Renal pelvis (tissue), 4 donors: ENCODE results near the gene ITGA8. TPM values are rescaled to one million over a fixed set of nuclear protein-coding genes. Genes with fewer than 3 reads are reported as not detected.
A peak's percentile ranks its signal among the peaks of the same experiment; 100 is the strongest.
"Not testable (repeated sequence)": the region's sequence is repeated elsewhere in the genome, so short reads cannot be mapped to it uniquely, and the experiment has no call there.

Source experiments
- DNase-seq: peaks from one replicate; pipeline ENCODE4 v3.0.0-alpha.2; 2013
- polyA plus RNA-seq, 3 donors: library from polyadenylated mRNA; unstranded; fragments of 120-200 nt; gene quantifications; one replicate each; pipeline ENCODE4 v1.2.1, GENCODE V29; 2013; ENCODE audit not compliant: insufficient read length in 3 of 3

Gene ITGA8
- polyA plus RNA-seq, 3 donors: 27.8 to 46.1 (median 39.0) TPM

DNA sequence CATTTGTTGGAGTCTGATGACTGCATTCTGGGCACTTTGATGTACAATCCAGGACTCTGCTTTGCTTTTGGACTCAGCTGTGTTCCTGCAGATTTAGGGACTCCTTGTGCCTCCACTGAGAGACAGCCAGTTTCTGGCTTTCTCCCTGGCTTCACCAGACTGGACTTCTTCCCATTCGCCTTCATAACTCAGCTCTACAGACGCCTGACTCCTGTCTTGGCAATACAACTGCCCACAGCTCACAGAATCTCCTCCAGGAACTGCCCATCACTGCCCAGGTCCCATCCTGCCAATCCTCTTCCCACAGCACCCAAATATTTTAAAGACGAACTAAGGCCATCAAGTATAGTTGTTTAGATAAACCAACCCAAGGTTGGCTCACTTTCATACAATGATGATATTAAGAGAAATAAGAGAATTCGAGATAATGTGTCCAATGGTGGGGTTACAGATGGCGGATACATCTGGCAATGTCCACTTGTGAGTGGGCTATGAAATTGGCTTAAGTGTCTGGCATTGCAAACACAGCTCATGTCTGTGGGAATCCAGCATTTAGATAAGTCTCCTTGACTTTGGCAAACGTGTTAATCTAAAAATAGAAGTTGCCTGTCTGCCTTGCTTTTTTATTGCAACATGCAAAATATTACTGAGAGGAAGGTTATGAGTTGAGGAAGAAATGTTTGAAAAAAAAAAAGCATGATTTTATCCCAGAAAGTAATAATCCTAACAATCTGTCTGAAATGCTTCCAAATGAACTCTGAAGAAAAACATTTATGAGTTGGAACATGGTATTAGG lies 95.1 kb downstream of the ITGA8 start:
- no peak for DNase-seq

DNA sequence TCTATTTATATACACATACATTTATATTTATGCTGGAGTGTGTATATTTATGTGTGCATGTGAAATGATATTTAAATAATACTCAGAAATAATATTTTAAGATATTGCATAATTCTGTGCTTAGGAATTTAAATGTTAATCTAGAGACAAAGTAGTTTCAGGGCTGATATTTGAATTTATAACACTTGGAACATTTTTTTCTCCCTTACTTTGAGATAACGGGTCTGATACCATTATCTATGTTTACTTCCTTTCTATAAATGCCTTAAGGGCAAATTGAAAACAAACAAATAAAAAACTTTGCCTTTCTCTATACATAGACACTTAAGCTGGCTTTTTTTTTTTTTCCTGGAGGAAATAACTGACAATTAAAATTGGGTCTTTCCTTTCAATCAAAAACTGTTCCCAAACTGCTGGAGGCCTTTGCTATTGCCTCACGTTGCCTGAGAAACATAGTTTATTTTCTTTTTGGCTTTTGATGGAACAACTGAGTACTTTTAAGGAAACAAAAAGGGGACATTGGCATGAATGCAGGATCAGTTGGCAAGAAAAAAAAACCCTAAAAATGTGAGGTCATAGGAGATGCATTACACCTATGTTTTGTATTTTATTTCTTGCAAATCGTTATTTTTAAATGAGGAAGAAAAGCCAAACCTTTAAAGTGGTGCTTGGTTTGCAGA lies 98.7 kb downstream of the ITGA8 start:
- DNase-seq: no peak

DNA sequence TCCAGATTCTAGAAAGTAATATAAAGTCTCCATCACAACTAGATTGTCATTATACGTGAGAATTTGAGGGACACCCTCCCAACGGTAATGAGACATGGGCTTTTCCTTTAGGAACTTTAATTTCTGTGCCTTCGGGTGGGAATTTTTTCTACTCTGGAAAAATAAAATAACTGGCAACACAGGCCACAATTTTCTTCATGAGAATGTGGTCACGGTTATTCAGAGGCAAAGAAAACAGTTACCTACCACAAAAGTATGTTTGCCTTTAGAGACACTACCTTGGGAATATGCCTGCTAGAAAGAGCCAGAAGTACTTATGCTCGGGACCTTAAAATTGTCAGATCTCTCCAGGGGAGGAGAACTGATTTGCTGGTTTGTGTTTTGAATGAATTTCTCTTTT lies 99.4 kb downstream of the ITGA8 start:
- no peak for DNase-seq

DNA sequence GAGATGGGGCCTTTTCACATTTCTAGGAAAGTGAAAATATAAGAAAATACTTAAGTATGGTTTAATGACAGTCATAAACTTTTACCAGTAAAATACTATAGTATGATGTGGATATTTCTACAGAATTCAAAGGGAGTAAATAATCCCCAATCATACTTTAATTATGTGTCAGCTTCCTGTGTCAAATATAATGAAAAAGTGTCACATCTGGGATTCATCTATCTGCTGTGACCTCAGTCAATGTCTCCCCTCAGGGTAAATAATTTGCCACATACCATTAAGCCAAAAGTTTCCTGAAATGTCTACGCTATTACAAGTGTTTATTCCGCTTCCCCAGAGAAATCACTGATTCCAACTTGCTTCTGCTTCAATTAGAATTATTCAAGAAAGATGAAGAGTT lies 110.5 kb downstream of the ITGA8 start:
- DNase-seq: no peak

DNA sequence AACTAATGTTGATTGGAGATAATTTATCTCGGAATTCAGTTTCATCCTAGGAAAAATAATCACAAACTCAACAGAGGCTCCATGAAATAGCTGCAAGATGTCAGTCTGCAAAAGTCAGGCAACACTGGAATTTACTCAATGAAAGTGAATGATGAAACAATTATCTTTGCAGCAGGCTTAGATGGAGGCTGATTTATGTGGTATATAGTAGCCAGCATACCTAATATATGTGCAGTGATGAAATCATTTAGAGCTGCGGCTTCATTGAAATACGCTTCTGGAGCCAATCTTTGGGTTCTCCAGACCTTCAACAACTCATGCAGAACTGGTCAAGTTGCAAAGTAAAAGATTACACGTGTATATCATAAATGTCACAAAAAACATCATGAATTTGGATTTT lies 113.3 kb downstream of the ITGA8 start:
- DNase-seq: no peak

DNA sequence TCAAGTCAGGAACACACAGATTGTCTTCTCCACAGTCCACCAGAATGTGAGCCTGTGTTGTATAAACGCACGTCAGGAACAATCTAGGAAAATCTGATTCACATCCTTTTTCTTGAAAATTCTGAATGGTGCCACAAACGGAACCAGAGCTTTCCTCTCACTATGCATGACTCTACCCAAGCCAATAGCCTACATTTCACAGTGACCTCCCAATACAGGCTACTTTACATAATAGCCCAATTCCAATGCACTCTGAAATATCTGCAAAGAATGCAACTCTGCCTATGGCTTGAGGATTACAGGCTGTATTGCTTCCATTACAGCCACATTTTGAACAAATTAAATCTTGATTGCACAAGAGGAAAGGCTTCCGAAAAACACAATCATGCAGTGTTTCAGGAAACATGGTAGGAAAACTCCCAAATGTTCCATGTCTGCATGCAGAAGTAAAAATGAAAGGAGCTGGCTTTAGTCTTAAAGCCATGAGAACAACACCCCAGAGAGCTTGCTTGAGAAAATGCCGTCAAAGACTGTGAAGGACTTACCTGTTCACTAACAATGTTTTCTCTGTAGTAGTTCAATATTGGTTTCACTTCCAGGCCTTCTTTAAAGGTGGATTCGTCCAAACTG lies 113.9 kb downstream of the ITGA8 start:
- no peak for DNase-seq

DNA sequence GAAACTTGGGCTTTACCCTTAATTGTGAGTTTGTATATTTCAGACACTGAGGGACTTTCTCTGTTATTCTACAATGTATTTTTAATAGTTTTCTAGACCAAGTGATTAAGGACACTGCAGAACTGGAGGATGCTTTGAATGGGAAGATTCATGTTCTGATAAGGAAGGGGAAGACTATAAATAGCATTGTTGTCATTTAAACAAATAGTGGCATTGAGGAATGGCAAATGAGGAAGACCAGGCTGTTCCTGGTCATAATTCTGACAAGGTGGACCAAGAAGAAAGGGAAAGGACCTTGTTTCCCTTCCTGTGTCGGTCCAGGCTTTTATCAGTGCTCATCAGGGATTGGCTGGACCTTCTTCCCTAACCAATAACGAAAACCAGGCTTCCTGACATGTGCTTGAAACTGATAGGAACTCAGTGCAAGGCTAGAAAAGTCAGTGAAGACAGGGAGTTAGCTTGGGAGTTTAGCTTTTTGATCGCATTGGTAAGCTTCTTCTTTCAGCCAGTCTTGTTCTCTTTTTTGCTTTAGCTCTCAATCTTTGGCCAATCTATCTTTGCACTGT lies 116.2 kb downstream of the ITGA8 start:
- DNase-seq: no peak

DNA sequence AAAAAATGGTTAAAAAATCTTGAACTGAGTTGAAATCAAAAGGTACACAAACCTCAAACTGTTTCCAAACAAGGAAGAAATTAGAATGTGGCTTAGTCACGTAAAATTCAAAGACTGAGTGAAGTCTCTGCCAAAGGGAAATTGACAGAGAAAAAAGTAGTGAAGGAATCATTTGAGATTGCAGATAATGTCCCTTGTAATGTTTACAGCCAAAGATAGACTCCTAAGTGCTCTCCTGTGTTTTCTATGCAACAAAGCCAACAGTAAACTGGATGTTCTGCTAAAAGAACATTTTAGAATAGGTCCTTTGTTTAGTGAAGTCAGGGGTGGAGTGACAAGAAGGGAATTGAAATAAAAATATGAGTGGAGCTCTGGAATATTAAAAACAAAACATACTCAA lies 117.9 kb downstream of the ITGA8 start:
- DNase-seq: no peak

DNA sequence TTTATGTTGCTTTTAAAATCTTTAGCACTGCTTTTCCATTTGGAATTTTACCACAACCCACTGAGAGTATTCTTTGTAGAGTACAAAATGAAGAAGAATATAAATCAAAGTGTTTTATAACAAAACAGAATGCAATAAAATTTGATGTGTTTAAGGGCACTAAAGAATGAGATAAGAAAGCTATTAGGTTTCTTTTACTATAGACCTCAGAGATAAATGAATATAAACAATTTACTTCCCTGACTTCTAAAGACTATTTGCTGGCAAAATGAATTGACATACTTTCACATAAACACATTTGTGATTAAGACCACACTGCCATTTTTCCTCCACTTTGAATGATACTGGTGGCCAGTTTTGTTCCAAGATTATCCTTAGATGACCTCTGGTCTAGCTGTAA lies 124.5 kb downstream of the ITGA8 start:
- no peak for DNase-seq

DNA sequence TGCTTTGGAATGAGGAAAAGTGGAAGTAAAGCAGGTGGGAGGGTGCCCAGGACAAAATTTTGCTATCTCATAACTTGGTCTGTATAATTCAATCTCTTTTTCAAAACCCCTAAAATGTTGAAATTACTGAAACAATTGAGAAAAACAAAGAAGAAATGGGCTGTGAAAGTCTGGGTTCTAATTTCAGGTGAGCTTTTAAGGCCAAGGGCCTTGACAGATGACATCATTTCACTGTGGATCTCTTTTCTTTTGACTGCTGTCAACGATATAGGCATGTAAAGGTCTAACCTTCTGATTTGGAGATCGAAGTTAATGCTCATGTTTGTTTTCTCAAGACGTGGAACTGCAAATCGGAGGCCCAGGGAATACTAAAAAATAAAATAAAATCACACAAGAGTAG lies 127.8 kb downstream of the ITGA8 start:
- DNase-seq: no peak

DNA sequence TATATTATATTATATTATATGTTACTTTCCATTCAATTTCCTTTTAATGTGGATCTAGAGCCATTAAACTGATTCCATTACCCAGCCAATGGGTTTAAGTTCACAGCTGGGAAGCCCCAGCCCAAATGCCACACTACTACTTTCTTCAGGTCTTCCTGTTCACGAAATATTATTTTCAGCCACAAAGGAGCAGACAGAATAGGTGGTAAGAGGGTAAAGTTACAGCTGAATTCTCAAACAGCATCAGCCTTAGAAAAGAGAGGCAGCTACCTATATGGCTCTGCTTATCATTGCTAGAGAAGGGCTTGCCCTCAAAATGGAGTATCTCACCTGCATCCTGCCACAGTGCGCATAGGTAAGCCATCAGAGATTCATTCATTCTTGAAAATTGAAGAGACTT lies 128.3 kb downstream of the ITGA8 start:
- no peak for DNase-seq

DNA sequence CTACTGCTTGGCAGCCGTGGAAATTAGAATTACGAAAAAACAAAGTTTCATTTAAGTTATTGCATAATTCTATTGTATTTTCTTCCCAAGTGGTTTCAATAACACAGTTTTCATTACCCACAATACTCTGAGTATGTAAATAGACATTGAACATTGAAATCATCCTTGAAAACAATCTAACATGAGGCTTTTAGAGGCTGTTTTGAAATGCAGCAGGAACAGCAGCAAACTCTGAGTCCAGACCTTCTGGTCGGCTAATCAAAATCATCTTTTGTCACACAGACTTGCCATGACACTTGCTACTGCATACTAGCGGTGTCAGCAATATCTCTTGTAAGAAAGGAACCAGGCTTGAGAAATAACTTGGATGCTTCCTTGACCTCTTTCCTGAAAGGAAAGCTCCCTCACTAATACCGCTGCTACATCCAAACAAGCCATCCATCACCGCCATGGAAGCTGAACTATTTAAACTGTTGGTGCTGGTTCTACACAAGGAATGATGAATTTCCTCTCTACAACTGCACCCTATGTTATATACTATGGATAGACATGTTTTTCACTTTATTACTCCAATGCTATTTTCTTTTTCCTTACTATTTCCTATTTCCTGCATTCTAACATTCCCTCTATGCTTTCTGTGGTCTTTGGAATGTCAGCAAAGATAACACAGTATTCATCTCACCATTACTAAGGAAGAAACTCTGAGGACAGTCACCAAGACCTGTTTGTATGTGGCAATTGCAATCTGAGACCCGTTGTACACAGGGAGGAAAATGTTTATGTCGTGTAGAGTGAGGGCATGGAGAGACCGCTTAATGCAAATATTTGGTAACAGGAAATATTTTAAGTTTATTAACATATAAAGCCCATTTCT lies 130.8 kb downstream of the ITGA8 start:
- DNase-seq: peak; percentile 14

DNA sequence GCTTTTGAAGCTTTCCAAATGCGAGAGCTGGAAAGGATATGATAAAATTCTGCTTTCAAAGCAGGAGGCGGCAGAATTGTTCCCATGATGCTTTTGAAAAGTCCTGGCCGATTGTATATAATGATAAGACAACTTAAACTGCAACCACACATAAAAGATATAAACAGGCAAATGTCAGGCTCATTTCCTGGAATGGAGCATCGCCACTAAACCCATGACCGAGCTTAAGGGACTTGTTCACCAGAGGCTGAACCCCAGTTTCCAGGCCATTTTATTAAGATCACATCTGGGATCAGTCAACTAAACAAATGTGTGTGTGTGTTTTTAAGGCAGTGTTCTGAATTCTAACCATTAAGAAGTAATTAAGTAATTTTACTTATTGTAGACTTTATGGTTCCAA lies 131.6 kb downstream of the ITGA8 start:
- DNase-seq: peak; percentile 20

DNA sequence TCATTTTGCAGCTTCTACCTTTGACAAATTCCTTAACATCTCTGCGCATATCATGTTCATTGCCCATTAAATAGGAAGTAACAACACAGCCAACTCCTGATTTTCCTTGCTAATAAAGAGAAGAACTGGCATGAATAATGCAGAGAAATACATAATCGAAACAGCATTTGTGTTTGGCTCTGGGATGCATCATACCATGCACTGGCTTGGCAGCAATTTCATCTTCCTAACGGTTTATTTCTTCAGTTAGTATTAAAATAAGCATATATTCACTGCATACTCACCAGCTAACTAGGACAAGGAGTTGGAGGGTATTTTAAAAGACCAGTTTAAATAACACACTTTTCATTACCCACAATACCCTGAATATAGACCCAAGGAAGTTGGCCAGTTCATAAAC lies 132.5 kb downstream of the ITGA8 start:
- DNase-seq: no peak

DNA sequence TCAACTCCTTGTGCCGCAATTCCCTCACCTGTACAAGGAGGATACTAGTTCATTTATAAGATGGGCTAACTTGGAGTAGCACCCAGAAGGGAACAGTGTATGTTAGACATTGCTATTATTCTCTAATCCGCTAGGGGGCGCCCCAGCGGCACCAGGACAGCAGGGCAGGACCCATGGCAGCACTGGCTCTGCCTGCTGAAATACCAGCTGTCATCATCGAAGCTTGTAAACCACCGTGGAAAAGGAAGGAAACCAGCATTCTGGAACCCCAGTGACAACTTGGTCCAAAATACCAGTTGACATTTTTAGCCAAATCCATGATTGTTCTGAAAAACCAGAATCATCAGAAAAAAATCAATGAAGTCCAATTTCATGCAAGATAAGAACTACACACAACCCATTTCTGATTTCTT lies 134.4 kb downstream of the ITGA8 start:
- DNase-seq: peak; percentile 44

DNA sequence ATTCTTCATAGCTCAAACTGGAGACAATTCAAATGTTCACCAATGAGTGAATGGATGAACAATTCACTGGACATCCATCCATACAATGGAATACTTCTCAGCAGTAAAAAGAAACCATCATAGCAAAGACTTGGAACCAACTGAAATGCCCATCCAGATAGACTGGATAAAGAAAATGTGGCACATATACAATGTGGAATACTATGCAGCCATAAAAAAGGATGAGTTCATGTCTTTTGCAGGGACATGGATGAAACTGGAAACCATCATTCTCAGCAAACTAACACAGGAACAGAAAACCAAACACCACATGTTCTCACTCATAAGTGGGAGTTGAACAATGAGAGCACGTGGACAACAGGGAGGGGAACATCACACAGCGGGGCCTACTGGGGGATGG lies 136.8 kb downstream of the ITGA8 start:
- DNase-seq: not testable (repeated sequence)

DNA sequence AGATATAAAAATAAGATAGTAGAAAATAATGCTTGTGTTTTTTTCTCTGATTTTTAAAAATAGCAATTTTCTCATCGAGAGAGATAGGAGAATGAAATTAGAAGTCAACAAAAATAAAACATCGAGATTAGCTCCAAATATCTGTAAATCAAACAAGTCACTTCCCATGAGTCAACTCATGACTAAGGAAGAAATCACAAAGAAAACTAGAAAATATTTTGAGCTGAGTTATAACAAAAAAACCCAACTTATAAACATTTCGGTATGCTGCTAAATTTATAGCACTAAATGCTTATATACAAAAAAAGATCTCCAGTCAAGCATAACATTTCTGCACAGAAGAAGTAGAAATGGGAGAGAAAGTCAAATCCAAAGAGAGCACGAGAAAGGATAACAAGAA lies 140.1 kb downstream of the ITGA8 start:
- no peak for DNase-seq

DNA sequence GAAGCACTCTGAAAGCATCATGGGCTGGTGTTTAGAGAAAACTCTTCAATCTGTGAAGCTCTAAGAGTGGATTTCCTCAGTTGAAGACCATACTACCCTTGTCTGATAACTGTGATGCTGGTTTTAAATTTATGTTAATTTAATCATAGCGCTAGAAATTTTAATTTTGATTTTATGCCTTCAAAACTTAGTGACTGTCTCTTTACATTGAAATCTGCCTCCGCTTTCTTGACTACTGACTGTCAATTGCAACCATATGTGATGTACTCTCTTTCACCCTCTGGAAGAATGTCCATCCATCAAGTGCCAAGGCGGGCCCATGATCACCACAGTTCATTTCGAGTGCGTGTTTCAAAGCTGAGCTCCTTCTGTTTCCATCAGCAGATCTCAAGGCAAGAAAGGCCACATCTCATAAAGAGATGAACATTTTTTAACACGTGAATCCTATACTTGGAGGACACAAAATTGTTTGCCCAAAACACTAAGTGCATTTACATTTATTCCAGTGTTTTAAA lies 147.1 kb downstream of the ITGA8 start:
- no peak for DNase-seq

DNA sequence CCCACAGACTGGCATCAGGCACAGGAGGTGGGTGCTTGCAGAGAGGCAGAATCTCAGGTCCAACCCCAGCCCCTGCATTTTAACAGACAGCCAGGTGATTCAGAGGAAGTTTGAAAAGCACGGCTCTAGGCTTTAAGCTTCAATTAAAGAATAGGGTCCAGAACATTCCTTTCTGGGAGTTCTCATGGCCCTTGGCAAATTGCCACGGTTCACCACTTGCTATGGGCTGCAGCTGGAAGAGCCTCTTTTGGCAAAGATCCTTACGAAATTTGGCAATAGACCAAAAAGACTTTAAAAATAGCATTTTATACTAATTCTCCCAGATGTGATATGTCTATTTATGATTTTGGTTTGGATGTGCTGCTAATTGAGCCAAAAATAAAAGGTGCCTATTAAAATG lies 148.1 kb downstream of the ITGA8 start:
- peak; percentile 62 for DNase-seq

DNA sequence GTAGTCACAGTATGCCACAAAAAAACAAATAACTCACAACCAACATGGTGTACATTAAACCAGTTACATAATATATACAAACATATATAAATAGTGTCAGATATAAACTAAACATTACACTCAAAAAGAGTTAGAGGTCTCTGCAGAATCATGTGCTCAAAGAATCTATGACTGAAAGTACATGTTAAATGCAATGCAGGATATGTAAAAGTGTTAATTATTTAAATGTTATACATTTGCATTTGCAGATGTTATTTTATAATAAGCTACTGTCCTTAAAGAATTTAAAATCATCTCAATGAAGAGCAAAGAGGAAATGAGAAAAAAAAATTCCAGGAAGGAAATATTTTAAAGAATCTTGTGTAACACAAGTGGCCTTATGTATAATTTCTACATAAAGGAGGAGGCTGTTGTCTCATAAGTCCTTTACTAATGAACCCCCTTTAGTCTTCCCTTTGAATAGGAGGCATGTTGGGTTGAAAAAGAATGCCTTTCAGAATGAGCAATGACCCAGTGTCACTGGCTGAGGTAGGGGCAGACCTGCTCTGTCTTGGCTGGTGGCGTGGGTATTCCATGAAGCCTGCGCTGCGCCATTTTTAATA lies 148.9 kb downstream of the ITGA8 start:
- no peak for DNase-seq

DNA sequence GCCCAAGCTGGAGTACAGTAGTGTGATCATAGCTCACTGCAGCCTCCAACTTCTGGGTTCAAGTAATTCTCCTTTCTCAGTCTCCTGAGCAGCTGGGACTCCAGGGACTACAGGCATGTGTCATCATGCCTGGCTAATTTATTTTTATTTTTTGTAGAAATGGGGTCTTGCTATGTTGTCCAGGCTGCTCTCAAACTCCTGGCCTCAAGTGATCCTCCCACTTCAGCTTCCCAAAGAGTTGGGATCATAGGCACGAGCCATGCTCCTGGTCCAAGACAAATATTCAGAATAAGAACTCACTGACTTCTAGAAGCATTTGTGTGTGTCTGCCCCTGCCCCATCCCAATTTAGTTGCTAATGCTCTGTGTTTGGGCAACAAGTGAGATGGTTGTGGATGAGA lies 151.8 kb downstream of the ITGA8 start:
- no peak for DNase-seq
